MM.1S (cell line): ENCODE measurements around the gene MED13.

Experiments used
- CTCF ChIP-seq: fragments of 300-600 bp; sonication (generic); IDR thresholded peaks from 2 replicates; pipeline ENCODE4 v1.5.1; 2016; ENCODE audit warnings: antibody characterized with exemption, low read length, mixed read lengths
- EZH2 ChIP-seq: fragments of 300-600 bp; sonication (generic); optimal IDR thresholded peaks from 2 replicates; pipeline ENCODE3; 2017; ENCODE audit warnings: low read depth, mild to moderate bottlenecking, antibody characterized with exemption, low read length, mixed read lengths
- EZH2phosphoT487 ChIP-seq: fragments of 300-600 bp; sonication (generic); IDR thresholded peaks from 2 replicates; pipeline ENCODE4 v1.6.1; 2018; ENCODE audit warnings: antibody characterized with exemption, low read length

- TF ChIP-seq CTCF (no peak), EZH2 (no peak), EZH2phosphoT487 (no peak)
Measured at GRCh38 chr17:61966191-61966590, 98.9 kb downstream of the MED13 start.
